GM21360 (cell line): ENCODE data around the gene NSDHL.

ENCODE experiments used
- ATAC-seq: cut with Tn5 transposase; IDR thresholded peaks from one replicate; pipeline ENCODE4 v1.9.1; 2021; ENCODE audit warnings: mild to moderate bottlenecking, moderate library complexity; ENCODE audit not compliant: unreplicated experiment

The NSDHL gene

DNA sequence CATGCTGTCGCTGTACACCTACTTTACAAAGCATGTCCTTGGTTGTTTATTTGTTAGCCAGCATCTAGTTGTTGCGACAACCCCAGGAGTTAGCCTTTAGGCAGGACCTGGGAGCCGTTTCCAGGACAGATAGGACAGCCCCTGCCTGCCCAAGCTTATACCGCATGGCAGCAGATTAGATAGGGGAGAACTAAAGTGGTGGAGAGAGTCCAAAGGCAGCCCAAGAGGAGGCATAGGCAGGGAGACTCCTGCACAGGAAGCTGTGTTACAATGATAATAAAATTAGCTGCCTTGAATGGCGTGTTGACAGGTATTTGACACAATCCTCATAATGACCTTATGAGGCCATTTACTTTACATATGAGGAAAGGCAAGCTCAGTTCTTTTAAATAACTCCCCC lies 13.0 kb downstream of the NSDHL start:
- no peak for ATAC-seq

- no peak for ATAC-seq
Measured at GRCh38 chrX:152844256-152844655, 13.4 kb downstream of the NSDHL start.

- ATAC-seq: no peak
Measured at GRCh38 chrX:152845618-152846240, 14.9 kb downstream of the NSDHL start.

DNA sequence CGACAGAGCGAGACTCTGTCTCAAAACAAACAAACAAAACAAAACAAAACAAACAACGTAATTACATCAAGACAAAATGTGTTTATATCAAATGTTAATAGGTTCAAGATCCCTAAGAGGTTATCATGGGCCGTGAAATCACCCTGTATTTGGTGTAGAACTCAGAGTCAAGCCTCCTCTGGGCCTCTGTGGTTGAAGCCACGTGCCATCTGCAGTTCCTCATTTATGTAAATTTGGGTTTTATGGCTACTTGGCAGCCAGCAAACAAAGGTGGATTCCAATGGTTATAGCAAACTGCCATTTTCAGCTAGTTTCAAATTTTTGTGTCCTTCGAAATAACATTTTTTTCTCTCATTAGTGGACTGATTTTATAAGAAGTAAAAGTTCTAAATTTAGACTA lies 16.4 kb downstream of the NSDHL start:
- ATAC-seq: no peak

GRCh38 chrX:152850465-152850864 lies 19.6 kb downstream of the NSDHL start:
- ATAC-seq: no peak

DNA sequence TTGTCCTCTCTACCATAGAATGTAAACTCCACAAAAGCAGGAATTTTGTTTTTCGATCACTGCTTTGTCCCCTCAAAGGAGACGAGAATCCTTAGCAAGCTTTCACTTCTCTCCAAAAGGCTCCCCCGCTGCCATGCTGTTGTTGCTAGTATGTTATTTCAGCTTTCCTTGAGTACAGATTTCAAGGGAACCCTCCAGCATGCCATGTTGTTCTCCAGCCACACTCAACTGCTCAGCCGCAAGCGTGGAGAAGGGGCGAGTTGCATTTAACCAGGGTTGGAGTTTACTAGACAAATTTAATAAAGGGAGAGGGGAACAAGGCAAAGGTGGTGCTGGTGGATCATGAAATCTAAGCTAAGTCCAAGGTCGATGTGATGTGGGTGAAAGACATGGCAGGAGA lies 23.1 kb downstream of the NSDHL start:
- ATAC-seq: no peak

- ATAC-seq: no peak
Measured at GRCh38 chrX:152861116-152861515, 30.3 kb downstream of the NSDHL start.

DNA sequence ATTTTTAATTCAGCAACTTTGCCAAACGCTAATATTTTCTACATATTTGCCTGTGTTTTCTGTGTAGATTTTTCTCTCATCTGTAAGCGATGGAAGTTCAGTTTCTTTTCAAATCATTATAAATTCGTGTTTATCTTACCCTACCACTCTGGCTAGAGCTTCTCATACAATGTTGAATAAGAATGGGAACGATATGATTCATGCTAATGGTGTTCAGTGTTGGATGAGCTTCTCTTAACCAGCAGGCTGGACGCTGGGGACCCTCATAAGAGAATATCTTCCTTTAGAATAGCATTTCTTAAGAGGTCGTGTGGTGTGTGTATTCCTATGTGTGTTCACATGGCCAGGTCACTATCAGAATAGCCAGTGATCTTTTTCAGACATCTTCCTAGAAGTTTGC lies 31.0 kb downstream of the NSDHL start:
- no peak for ATAC-seq

DNA sequence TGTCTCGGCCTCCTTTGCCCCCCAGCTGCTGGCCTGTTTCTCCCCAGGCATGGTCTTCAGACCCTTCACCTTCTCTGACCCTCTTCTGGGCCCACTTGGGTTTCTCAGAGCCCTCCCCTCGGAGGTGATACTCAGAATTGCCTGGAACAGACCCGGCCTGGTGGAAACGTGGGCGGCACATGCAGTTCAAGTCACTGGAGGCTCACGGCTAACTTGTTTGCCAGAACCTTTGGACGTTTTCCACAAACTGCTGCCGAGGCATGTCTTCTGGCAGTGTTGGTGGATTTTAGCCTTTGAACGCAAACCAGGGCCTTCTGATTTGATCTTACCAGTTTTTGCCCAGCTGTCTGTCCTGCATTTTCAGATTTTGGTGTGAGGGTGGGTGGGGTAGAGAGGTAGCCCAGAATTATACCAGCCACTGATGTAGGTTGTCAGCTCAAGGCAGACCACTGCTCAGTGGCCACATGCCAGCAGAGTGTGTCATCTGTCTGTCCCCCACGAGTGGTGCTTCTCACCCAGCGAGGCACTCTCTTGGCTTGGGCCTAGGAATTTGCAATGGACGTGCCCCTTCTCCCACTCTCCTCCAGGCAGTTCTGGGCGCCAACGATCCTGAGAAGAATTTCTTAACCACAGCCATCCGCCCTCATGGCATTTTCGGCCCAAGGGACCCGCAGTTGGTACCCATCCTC lies 34.5 kb downstream of the NSDHL start:
- ATAC-seq: no peak

GRCh38 chrX:152866386-152866785 lies 35.5 kb downstream of the NSDHL start:
- ATAC-seq: no peak

GRCh38 chrX:152869972-152870371 lies 39.1 kb downstream of the NSDHL start:
- no peak for ATAC-seq

DNA sequence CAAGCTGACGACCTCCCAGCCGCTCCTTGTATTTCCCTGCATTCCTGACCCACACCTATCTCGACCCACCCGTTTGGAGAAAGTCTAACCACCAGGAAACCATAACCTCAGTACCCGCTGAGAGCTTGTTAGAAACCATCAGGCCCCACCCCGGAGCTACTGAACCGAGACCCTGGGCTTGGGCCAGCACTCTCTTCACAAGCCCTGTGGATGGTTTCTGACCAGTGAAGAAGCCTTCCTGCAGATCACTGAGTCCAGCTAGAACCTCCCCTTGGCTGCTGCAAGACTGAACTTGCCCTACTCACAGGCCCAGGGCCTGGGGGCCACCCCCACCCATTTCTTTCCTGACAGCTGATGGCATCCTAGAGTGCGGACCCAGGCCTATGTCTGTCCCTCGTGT lies 40.4 kb downstream of the NSDHL start:
- no peak for ATAC-seq

- no peak for ATAC-seq
Measured at GRCh38 chrX:152872522-152872921, 41.7 kb downstream of the NSDHL start.

- ATAC-seq: no peak
Measured at GRCh38 chrX:152873361-152873760, 42.5 kb downstream of the NSDHL start.

DNA sequence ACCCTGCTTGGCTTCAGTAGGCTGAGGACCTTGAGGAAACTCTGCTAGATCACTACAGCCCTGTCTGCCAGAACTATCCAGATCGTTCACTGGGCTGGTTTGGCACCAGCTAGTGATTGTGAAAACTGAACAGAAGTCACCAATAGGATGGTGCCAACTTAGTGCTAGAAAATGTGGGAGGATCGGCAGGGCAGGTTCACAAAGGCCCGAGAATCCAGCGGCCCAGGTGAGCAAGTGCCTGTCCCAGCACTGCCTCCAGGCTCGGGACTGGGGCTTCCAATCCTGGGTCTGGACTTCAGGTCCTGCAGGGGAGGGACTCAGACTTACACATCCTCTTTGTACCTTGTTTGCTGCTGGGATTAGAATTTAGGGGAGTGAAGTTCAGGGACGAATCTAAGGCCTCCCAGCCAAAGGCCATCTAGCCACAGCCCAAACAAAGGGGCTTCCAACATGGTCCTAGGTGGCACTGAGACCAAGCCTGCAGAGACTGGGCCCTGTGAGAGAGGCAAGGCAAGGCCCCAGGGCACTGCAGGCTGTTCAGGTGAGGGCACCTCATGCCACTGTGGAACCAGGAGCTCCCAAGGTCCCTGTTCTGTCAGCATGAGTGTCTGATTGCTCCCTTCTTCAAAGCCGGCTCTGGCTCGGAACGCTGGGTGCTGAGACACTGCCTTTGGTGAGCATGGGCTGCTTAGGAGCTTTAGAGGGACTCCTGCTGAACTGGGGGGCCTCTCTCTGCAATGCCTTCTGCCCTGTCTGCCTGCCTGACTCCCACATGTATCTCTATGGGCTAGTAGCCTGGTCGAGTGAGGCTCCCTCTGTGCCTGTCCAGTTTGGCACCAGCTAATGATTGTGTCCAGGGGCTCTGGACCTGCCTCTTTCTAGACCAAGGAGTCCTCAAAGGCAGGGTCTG lies 46.3 kb downstream of the NSDHL start:
- ATAC-seq: no peak

GRCh38 chrX:152878976-152879755 lies 48.3 kb downstream of the NSDHL start:
- no peak for ATAC-seq

DNA sequence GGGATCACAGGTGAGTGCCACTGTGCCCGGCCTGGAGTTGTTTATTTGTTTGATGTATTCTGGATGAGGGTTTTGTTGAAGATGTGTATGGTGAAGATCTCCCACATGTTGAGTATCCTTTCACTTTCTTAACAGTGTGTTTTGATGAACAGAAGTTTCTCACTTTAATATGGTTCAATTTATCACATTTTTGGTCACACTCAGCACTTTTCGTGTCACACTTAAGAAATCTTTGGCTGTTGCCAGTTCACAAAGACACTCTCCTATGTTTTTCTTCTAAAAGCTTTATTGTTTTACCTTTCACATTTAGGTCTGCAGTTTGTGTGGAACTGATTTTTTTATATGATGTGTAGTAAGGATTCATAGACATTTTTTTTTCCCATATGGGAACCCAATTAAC lies 50.4 kb downstream of the NSDHL start:
- ATAC-seq: no peak

- no peak for ATAC-seq
Measured at GRCh38 chrX:152884171-152884570, 53.3 kb downstream of the NSDHL start.

GRCh38 chrX:152886716-152887115 lies 55.9 kb downstream of the NSDHL start:
- no peak for ATAC-seq

GRCh38 chrX:152892499-152892898 lies 61.6 kb downstream of the NSDHL start:
- no peak for ATAC-seq
